HG02840 (cell line): ENCODE results near the gene MAP3K10.

Experiments used
- ATAC-seq: cut with Tn5 transposase; IDR thresholded peaks from one replicate; pipeline ENCODE4 v1.9.1; 2021; ENCODE audit warnings: mild to moderate bottlenecking, moderate library complexity, moderate number of reproducible peaks; ENCODE audit not compliant: unreplicated experiment, low FRiP score

MAP3K10 gene

DNA sequence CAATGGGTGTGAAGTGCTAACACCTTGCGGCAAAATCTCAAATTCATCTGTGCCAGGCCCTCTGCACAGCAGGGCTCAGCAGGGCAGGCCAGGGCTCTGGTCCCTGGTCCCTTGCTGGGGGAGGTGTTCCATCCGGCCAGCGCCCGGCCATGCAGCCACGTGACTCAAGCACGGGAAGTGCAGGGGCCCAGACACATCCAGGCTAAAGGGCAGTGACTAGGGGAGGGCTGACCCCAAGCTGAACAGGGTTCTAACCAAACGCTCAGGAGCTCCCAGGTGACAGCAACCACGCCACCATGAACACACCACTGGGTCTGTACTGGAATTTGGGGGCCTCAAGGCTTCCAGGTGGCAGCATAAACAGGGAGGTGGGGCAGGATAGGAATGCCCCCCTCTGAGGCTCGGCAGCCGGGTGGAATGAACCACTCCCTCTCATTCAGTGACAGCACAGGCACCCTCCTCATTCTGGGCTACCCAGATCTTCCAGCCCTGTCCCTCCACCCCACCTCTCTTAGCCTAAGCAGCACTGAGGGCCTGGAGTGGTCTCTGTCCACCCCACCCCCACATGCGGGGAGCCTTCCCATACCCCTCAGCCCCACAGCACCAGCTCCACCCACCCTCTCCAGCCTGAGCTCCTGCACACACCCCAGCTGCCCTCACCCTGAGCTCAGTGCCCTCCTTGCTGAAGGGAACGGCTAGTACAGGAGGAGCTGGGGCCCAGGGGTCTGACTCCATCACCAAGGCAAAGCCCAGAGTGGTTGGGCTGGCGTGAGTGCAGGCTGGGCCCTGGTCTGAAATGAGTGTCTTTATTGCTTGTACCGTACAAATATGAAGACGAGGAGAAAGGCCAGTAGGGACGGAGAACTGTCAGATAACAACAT lies 40.6 kb downstream of the MAP3K10 start:
- no peak for ATAC-seq

DNA sequence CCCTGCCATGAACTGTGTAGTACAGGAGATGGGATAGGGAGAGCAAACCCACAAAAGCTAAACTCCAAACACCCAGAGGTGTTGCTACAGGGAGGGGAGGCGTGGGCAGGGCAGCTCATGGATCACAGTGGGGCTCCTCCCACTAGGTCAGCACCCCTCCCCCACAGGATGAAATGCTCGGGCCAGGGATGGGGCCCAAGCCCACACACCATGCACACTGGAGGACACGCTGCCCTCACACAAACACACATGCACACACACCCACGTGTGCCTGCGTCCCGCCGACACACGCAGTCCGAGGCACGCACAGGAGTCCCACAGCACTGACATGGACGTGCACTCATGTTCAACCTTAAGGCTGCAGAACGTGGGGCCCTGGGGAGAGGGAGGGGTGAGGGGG lies 41.3 kb downstream of the MAP3K10 start:
- ATAC-seq: no peak

- ATAC-seq: no peak
Observed at GRCh38 chr19:40232949-40233810, 42.0 kb downstream of the MAP3K10 start.

GRCh38 chr19:40233811-40234389 lies 42.7 kb downstream of the MAP3K10 start:
- no peak for ATAC-seq

DNA sequence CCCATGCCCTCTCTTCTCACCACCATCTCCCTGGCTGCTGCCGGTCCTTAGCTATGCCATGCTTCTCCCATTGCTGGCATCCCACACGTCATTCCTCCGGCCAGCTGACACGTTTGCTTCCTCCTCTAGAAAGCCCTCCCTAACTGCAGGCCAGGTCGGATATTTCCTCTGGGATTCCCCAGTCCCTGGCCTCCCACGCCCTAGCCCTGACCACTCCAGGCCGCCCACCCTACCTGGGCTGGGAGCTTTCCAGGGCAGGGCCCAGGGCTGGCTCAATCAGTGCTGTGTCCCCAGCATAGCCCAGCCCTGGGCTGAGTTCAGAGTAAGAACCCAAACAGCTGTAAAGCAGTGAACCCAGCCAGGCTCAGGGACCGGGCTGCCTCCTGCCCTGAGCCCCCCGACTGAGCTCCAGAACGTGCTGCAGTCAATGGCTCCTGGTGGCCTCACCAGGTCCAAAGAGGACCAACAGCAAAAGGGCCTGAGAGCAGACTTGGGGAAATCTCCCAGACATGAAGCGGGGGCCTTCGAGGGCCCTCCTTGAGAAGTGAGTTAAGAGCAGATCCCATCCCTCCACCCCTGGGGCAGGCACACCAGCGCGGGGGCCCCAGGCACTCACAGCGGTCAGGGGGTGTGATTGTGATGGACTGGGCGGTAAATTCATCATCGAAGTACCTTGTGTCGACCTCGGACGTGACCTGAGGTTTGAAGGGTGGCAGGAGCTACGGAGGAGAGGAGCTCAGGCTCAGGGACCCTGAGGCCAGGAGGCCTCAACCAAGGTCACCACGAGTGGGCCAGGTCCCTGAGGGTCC lies 43.4 kb downstream of the MAP3K10 start:
- no peak for ATAC-seq

GRCh38 chr19:40235238-40236025 lies 44.2 kb downstream of the MAP3K10 start:
- no peak for ATAC-seq

- no peak for ATAC-seq
Observed at GRCh38 chr19:40236026-40236355, 44.8 kb downstream of the MAP3K10 start.

DNA sequence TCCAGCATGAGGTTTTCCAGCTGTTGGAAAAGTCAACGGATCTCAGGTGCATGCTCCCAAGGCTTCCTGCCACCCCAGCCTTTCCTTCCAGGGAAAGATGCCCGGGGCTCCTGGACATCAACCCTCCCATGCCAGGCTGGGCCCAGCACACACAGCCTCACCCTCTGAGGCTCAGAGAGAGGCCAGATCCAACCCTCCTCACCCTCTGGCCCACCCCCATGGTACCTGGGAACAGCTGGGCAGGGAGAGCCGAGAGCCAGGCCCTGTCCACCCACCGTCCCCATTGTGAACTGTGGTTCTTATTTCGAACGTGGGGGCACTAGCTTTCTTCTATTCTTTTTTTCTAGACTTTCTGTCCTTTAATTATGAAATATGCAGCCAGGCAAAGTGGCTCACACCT lies 45.1 kb downstream of the MAP3K10 start:
- no peak for ATAC-seq

DNA sequence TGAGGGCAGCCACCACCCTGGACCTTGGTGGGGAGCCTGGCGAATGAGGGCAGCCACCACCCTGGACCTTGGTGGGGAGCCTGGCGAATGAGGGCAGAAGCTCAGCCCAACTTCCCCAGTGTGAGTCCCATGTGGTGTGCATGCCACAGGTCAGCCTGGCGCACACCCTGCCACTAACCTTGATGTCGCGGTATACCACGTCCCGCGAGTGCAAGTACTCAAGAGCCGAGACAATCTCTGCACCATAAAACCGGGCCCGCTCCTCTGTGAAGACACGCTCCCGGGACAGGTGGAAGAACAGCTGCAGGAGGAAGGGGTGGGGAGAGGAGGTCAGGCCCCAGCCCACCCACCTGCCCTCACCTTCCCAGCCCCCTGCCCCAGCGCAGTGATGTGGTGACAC lies 46.6 kb downstream of the MAP3K10 start:
- ATAC-seq: no peak

GRCh38 chr19:40238775-40239174 lies 47.5 kb downstream of the MAP3K10 start:
- ATAC-seq: no peak

- no peak for ATAC-seq
Observed at GRCh38 chr19:40239415-40240226, 48.4 kb downstream of the MAP3K10 start.

- ATAC-seq: no peak
Observed at GRCh38 chr19:40240332-40240731, 49.1 kb downstream of the MAP3K10 start.

DNA sequence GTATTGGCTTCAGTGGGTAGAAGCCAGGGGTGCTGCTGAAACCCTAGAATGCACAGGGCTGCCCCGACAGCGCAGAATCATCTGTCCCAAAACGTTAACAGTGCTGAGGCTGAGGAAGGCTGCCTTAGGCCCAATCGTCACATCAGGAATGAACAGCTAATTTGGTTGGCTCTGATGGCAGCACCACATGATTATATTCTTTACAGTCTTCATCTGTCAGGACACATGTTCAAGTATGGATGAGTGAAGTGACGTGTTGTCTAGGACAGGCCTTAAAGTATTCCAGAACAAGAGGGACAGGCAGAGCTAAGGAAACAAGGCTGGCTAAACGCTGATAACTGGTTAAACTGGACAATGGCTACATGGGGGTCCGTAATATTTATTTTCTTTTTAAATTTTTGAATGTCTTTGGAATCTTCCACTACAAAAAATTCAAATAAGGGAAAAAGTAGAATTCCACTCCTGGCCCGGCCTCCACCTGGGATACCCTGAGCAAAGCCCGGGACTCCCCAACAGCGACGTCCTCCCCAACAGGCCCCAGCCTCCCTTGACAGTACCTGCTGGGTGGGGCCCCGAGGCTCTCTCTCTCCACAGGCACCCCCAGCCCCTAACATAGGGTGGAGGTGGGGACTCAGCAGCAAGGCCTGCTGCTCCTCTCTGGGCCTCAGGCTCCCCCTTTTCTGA lies 50.0 kb downstream of the MAP3K10 start:
- ATAC-seq: no peak

- no peak for ATAC-seq
Observed at GRCh38 chr19:40241809-40242384, 50.7 kb downstream of the MAP3K10 start.

GRCh38 chr19:40242480-40242879 lies 51.3 kb downstream of the MAP3K10 start:
- no peak for ATAC-seq

- ATAC-seq: no peak
Observed at GRCh38 chr19:40243181-40243580, 52.0 kb downstream of the MAP3K10 start.

DNA sequence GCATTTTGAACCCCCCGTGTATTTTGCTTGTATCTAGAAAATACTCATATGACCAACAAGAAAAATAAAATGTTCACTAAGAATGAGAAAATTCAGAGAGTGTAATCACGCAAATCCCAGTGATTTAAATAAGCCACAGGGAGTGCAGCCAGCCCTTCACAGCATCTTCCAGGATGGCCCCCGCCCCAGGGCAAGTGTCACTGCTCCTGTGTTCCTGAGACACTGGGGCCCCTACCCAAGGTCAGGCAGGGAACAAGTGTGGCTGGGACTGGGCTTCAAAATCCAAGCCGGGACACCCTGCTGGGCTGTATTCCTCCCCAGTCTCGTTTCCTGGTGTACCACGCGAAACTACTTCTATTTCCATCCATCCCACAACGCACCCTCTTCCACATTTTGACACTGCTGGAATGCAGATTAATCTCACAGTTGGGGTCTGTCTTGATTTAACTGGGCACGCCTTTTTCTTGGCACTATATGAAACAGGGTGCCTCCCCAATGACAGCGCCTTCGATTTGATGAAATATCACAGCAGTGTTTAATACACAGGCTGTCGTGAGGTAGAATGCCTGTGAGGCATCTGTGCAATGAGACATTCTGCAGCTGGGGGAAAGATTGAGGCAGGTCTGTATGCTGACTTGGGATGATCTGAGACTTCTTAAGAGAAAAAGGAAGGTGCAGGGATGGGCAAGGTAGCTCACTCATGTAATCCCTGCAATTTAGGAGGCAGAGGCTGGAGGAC lies 53.5 kb downstream of the MAP3K10 start:
- ATAC-seq: no peak
